SH-SY5Y (cell line): ENCODE data around the gene EN1.

Experiments used
- GATA2 ChIP-seq: IDR thresholded peaks from 2 replicates; pipeline ENCODE4 v1.6.1; 2011; ENCODE audit warnings: mild to moderate bottlenecking, low read depth, low read length
- GATA3 ChIP-seq: IDR thresholded peaks from 2 replicates; pipeline ENCODE4 v1.6.1; 2011; ENCODE audit warnings: low read depth, mild to moderate bottlenecking, low read length, moderate library complexity

DNA sequence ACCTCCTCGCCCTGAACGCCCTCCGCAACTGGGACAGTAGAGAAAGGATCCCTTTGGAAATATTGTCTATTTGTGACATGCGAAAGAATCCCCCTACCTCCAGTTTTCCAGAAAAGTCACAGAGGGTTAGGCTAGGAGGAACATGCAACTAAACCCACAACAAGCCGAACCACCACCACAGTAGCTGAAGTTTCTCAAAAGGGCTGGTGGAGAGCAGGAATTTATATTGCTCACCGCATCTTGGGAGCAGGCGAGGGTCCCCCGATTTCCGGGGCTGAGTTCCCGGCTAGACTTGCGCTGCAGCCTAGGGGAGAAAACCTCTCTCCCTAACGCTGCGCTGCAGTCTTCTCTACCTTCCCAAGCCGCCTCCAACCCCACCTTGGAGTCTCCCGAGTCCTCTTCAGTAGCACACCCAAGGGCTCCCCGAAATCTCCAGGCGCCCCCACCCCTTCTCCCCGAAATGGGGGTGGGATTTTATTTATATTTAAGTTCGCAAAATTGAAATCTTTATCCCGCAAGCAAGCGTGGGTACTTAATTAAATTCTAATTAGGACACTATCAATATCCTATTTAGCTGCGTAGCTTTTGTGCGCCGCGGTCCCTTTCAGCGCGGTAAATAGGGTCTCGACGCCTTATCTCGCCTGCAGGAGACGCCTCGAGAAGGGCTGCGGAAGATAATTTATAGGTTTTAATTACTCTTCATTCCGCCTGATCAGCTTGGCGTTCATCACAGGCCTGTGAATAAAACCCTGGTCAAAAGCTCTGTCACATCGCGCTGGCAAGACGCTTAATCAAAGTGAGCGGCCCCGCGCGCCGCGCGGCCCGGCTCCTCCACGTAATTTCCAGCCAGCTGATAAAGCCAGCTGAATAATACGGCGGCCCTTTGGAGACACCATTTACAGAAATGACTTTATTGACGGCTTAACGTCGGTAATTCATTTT lies 2.0 kb upstream of the EN1 start:
- no peak for TF ChIP-seq GATA2
- no peak for TF ChIP-seq GATA3
